Stimulated activated CD4-positive, alpha-beta T cell treated with anti-CD3 and anti-CD28 coated beads, Interleukin-4, amount 100 ng/mL, for 24 hours (primary cell): Measurements from ENCODE around the gene PEX11G.

Experiments used
- DNase-seq: peaks from one replicate; pipeline ENCODE4 v3.0.0-alpha.2; 2020

The PEX11G gene

DNA sequence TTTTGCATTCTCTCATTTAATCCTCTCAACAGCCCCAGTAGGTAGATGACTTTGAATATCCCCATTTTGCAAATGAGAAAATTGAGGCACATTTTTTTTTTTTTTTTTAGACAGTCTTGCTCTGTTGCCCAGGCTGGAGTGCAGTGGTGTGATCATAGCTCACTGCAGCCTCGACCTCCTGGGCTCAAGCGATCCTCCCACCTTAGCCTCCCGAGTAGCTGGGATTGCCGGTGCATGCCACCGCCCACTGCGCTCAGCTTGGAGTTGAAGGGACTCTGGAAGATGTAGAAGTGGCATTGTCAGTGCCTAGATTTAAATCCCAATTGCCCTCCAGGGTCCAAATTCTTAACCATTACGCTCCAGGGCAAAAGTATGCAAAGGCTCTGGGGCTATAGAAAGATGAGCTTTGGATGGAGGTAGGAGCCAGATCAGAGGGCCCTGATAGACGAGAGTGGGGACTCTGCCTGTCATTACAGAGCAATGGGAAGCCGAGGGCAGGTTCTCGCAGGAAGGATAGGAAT is 32.8 kb upstream of the PEX11G start:
- DNase-seq: no peak

GRCh38 chr19:7520131-7521051 is 31.6 kb upstream of the PEX11G start:
- no peak for DNase-seq

GRCh38 chr19:7519361-7520130 is 30.7 kb upstream of the PEX11G start:
- no peak for DNase-seq

- DNase-seq: no peak
Measured at GRCh38 chr19:7516878-7517277, 28.0 kb upstream of the PEX11G start.

- no peak for DNase-seq
Measured at GRCh38 chr19:7516333-7516732, 27.5 kb upstream of the PEX11G start.

- DNase-seq: peak; percentile 38
Measured at GRCh38 chr19:7515645-7516151, 26.9 kb upstream of the PEX11G start, which contains the start of gene ZNF358. TSS of gene ZNF358 (plus strand) at chr19:7516103. CDS start at chr19:7519243, 3,140 bp downstream.

GRCh38 chr19:7515110-7515644 is 26.3 kb upstream of the PEX11G start:
- DNase-seq: no peak

DNA sequence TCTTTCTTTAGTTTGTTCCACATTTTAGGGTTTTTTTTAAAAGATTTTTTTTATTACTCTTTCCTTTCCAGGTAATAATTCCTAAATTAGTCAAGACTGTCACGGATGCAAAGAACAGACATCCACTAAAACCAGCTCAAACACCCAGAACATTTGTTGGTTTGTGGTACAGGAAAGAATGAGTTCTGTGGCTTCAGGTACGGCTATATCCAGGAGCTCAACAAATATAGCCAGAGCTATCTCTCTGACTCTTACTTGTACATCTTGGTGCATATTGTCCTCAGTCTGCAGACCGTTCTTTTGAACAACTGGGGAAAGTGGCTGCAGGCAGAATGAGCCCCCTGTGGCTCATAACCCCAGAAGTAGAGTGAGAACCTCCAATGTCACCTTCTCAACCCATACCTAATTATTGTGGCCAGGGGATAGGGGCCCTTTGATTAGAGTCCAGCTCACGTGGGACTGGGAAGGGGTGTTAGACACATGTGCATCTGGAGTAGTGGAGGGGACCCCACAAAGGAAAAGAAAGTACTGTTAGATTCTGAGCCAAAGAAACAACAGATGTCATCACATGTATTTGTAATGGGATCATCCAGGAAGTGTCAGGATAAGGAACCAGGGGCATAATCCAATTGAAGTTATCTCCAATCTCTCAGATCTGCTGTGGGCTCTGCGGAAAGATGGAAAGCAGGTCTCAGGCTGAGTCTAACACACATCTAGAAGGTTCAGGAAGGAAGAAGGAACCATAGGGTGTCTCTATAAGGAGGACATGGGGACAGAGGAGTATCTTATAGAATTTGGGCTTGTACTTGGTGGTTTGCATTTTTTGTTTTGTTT is 25.2 kb upstream of the PEX11G start:
- DNase-seq: no peak

GRCh38 chr19:7512400-7512851 is 23.6 kb upstream of the PEX11G start:
- no peak for DNase-seq

DNA sequence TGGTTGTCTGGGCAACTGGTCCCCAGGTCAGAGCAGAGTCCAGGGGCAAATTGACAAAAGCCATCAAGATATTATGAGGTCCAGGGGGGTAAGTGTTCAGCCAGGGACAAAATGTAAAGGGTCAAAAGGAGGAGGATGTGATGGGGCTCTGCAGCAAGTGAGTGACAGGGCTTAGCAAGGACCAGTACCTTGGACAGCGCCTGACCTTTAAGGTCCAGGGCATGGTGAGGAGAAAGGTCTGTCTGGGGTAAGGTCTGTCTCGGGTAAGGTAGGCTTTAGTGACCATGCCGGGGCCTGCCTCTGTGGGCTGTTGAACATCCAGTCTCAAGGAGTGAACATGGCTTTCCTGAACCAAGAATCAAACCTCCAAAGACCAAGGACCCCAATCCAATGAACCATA is 20.8 kb upstream of the PEX11G start:
- no peak for DNase-seq

- no peak for DNase-seq
Measured at GRCh38 chr19:7507884-7508283, 19.0 kb upstream of the PEX11G start.

- DNase-seq: peak; percentile 37
Measured at GRCh38 chr19:7506385-7507328, 17.8 kb upstream of the PEX11G start.

DNA sequence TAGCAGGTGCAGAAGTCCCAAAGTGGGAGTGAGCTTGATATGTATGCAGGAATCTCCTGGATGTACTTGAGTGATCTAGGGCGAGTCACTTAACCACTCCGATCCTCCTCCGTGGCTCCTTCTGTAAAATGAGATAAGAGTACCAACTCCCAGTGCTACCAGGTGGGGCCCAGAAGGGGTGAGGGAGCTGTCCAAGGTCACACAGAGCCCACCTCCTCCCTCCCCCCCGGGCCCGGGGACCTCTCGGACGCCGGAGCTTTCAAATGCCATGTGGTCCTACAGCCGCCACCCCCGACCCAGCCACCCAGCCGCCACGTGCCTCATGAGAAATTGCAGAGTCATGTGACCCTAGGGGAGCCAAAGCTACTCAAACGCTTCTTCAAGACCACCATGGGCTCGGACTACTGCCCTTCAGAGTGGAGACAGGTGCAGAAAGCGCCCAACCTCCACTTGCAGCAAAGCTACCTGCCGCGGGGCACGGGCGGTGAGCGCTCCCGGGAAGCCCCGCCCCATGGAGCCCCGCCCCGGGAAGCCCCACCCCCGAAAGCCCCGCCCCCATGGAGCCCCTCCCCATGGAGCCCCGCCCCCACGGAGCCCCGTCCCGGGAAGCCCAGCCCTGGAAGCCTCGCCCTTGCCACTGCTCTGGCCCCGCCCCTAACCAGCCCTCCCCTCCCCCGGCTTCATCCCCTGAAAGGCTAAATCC is 17.0 kb upstream of the PEX11G start:
- no peak for DNase-seq

GRCh38 chr19:7505288-7505681 is 16.4 kb upstream of the PEX11G start:
- DNase-seq: no peak

DNA sequence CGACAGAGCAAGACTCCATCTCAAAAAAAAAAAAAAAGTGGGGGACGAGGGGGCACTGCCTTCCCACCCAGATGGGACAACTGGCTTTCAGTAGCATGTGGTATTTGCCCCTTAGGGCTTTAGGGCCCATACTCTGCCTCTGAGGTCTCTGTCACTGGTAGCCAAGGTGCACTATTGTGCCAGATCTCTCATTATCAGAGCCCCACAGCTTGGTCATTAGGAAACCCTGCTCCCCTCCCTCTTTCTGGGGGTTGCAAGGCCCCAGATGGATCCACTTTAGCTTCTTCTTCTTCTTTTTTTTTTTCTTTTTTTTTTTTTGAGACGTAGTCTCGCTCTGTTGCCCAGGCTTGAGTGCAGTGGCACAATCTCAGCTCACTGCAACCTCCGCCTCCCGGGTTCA is 15.8 kb upstream of the PEX11G start:
- DNase-seq: no peak

- DNase-seq: no peak
Measured at GRCh38 chr19:7502552-7502951, 13.7 kb upstream of the PEX11G start.

DNA sequence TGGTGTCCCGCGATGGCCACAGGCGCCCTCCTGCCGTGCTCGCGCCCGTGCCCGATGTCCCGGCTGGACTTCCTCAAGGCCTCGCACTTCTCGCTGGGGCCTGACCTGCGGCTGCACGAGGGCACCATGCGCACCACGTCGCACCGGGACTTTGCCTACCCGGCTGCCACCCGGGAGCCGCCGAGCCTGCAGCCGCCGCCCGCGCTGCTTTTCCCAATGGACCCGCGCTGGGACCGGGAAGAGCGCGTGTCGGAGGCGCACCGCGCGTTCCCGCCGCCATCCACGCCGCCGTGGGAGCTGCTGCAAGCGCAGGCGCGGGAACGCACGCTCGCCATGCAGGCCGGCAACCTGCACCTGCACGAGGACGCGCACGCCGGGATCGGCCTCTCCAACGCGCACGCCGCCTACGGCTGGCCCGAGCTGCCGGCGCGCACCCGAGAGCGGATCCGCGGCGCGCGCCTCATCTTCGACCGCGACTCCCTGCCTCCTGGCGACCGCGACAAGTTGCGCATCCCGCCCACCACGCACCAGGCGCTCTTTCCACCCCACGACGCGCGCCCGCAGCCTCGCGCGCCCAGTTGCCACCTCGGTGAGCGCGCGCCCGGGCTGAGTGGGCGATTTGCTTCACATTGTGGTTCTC is 12.1 kb upstream of the PEX11G start:
- peak; percentile 56 for DNase-seq

GRCh38 chr19:7497292-7497691 is 8.5 kb upstream of the PEX11G start:
- DNase-seq: no peak

- no peak for DNase-seq
Measured at GRCh38 chr19:7494416-7495098, 5.7 kb upstream of the PEX11G start.
